GM18520 (cell line): Measurements from ENCODE around the gene OR5V1.
"Not testable (repeated sequence)": the region's sequence is repeated elsewhere in the genome, so short reads cannot be mapped to it uniquely, and the experiment has no call there.

ENCODE experiments used
- ATAC-seq: cut with Tn5 transposase; IDR thresholded peaks from one replicate; pipeline ENCODE4 v1.9.1; 2021; ENCODE audit not compliant: unreplicated experiment

Gene OR5V1

GRCh38 chr6:29368765-29369164, at the start of gene OR5V1:
Gene OR5V1, minus strand, starts transcription at chr6:29368865. Its CDS starts 12,670 bp downstream, at chr6:29356195.
- no peak for ATAC-seq

DNA sequence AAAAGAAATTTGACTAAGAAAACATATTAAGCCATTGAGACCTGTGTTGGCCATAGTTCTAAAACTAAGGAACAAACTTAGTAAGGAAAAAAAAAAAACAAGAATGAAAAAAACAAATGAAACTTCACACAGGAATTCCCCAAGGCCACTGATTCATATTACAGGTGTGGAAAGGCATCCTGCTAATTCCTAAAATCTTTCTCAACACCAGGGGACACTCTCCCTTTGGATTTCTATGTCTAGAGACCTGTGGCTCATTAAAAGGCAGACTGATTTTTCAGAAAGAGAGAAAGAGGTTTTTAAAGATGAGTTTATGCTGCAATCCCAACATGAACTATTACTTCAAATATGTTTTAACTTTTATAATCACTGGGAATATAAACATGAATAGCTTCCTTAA, 45.9 kb upstream of the OR5V1 start, which contains the start of gene OR12D1:
OR12D1 (plus strand) TSS at position 341 of the 400 bp plus-strand sequence.
- ATAC-seq: no peak

DNA sequence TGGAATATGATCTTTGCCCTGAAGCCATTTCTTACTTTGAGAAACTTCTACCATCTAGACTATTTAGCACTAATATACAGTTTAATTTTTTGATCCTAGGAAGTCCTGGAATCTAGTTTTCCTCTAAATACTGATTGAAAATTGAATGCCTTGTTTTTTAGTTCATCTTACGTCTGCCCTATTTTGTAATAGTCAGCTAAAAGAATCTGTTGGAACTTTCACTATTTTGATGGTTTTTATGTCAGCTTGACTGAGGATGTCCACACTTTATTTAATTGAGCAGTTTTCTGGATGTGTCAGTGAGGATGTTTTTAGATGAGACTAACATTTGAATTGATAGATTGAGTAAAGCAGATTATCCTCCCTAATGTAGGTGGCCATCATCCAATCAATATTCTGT, 35.1 kb upstream of the OR5V1 start:
- no peak for ATAC-seq

GRCh38 chr6:29399525-29399924, 30.9 kb upstream of the OR5V1 start:
- no peak for ATAC-seq

GRCh38 chr6:29395331-29395730, 26.7 kb upstream of the OR5V1 start, which contains the start of gene OR12D2:
Gene OR12D2, plus strand, starts transcription at chr6:29395631. Its CDS starts 1,069 bp downstream, at chr6:29396700.
- no peak for ATAC-seq

GRCh38 chr6:29388533-29388932, 19.9 kb upstream of the OR5V1 start:
- ATAC-seq: no peak

- ATAC-seq: no peak
Measured at GRCh38 chr6:29376003-29376402, 7.3 kb upstream of the OR5V1 start.

DNA sequence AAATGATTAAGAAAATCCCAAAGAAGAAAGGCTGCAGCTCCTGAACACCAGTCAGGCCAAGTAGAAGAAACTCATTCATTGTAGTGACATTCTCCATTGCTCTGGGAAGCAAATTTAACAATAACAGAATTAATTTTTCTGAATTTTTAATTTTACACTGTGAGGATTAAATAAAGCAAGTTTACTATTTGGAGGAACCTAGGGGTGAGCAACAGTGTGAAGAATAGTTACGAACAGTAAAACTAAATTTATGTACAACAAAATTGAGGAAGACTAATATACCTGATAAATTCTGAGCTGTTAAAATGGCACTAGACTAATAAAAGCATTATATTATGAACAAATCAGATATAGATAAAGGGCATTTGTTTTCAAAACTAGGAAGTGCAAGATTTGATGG, 6.5 kb upstream of the OR5V1 start, which contains the start of gene OR12D3:
OR12D3 (minus strand) TSS at position 101 of the 400 bp plus-strand sequence; CDS start at position 97, 4 bp downstream.
- ATAC-seq: no peak

DNA sequence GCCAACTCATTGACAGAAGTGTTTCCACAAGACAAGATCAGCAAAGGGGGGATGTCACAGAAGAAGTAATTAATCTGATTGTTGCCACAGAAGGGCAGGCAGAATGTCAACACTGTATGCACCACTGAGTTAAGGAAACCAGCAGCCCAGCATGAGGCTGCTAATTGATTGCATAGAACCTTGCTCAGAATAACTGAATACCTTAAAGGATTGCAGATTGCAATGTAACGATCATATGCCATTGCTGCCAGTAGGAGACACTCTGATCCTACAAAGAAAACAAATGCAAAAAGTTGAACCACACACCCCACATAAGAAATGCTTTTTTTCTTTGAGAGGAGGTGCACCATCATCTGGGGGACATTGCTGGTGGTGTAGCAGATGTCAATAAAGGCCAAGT, 13.1 kb downstream of the OR5V1 start:
- ATAC-seq: no peak

DNA sequence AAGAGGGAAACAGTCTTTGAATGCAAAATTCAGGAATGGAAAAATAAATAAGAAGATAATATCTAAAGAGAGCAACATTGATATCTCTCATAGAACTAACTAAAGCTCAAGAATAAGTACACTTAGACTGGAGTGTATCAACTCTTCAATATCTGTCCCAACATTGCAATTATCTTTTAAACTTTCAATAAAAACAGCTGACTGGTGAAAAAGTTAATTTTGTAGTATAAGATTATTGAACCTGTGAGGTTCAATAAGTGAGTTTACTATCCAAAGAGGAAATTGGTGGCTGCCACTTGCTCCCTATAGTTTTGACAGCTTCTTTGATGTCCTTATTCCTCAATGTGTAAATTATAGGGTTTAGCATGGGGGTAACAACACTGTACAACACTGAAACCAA, 13.7 kb downstream of the OR5V1 start:
- no peak for ATAC-seq

DNA sequence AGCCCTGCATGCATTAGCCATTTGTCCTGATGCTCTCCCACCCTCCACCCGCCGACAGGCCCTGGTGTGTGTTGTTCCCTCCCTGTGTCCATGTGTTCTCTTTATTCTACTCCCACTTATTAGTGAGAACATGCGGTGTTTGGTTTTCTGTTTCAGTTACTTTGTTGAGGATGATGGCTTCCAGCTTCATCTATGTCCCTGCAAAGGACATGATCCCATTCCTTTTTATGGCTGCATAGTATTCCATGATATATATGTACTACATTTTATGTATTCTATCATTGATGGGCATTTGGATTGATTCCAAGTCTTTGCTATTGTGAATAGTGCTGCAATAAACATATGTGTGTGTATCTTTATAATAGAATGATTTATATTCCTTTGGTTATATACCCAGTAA, 19.3 kb downstream of the OR5V1 start:
- ATAC-seq: not testable (repeated sequence)

GRCh38 chr6:29345380-29345779, 23.3 kb downstream of the OR5V1 start:
- no peak for ATAC-seq

GRCh38 chr6:29336269-29336668, 32.4 kb downstream of the OR5V1 start:
- no peak for ATAC-seq

- ATAC-seq: no peak
Measured at GRCh38 chr6:29332676-29333075, 36.0 kb downstream of the OR5V1 start.

DNA sequence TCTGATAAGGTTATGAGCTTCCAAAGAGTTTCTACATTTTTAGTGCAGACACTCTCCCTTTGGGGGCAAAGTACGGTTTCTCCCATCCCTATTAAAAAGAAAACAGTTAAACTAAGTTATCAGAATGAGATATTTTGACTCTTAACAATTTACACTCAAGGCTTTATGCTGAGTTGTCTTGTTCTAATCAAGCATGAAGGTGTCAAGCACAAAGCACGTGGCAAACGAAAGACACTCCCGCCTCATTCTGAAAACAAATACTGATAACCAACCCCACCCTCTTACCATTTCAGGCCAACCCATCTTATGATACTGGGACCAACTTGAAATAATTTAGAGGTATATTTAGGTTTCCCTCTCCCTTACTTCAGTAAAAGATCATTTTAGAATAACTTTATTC, 42.9 kb downstream of the OR5V1 start:
- ATAC-seq: no peak

GRCh38 chr6:29323332-29323731, 45.3 kb downstream of the OR5V1 start:
- ATAC-seq: not testable (repeated sequence)

GRCh38 chr6:29319931-29320330, 48.7 kb downstream of the OR5V1 start:
- no peak for ATAC-seq
